Left colon (tissue), 2 donors: Measurements from ENCODE around the gene PAQR7. TPM values are rescaled to one million over a fixed set of nuclear protein-coding genes. Genes with fewer than 3 reads are reported as not detected.

ENCODE experiments used
- microRNA-seq, 2 donors: library from miRNA; unstranded; fragments of <30 nt; microRNA quantifications; one replicate each; pipeline versions ENCODE4 v1.1.0 to v1.2.0, GENCODE V29; 2020
- total RNA-seq, 2 donors: library from RNA; stranded (reverse); fragmentation: NEBNext Ultra II Directional; extraction: Animal tissue kit (Norgen Biotek cat#: 25700); gene quantifications; one replicate each; pipeline ENCODE4 v1.2.1, GENCODE V29; 2021
- donor health status: DM: no; HTN: no; CAD: no.
- donor health status: DM: yes; HTN: yes; CAD: no.

Gene PAQR7
- total RNA-seq, 2 donors from 2014 or later, result 2.3 to 3.3 TPM

Small RNA genes within 50 kb of the gene (microRNA-seq; reads per million reads assigned to microRNA genes)
- gene MIR3917, result 1.1 to 5.4 reads per million in 2 donors

Other genes starting within 250 kb of the PAQR7 start
- 10 to 100 TPM; 29.6 to 33.2 TPM for gene SELENON, start 75.5 kb downstream of the PAQR7 start, total RNA-seq
- 10 to 100 TPM; 42.1 to 59.4 TPM for gene MTFR1L, start 55.8 kb downstream of the PAQR7 start, total RNA-seq
- under 1 TPM in 1 of 2 donors, not detected in 1; 0.98 TPM for gene AUNIP, start 16.3 kb downstream of the PAQR7 start, total RNA-seq
- 10 to 100 TPM; 27.8 to 52.6 TPM for gene STMN1, start 30.7 kb upstream of the PAQR7 start, total RNA-seq
- 10 to 100 TPM; 49.2 to 51.9 TPM for gene PAFAH2, start 122.4 kb upstream of the PAQR7 start, total RNA-seq
- gene EXTL1, start 146.1 kb upstream of the PAQR7 start, total RNA-seq, result under 1 TPM in 1 of 2 donors, not detected in 1; 0.11 TPM
- gene SLC30A2, start 170.4 kb upstream of the PAQR7 start, total RNA-seq, result under 1 TPM in 1 of 2 donors, not detected in 1; 0.22 TPM
- gene TRIM63, start 191.9 kb upstream of the PAQR7 start, total RNA-seq, result under 1 TPM; 0.15 to 0.25 TPM
- 10 to 100 TPM; 15.5 to 15.9 TPM for gene PDIK1L, start 236.1 kb upstream of the PAQR7 start, total RNA-seq